Measurements from ENCODE around the gene CPN1. TPM values are rescaled to one million over a fixed set of nuclear protein-coding genes. Genes with fewer than 3 reads are reported as not detected.

CPN1 gene
- total and polyA plus RNA-seq, 2 of the 8 experiments (the other 6 are each of a cell fraction or from before 2014, with no cell fraction given) = 0.15 to 0.20 TPM

GRCh38 chr10:100072514-100072913, 9.2 kb downstream of the CPN1 start (continued):
- TF ChIP-seq SIX5 (IDR thresholded peaks at IDR 0.05; ENCODE audit: low read depth, low read length) (no peak), GTF2F1 (IDR thresholded peaks at IDR 0.05; ENCODE audit: borderline replicate concordance, low read depth, low read length) (no peak), NRF1 (IDR thresholded peaks at IDR 0.05; ENCODE audit: low read depth, low read length) (no peak)
